Measurements from ENCODE around the gene ZFYVE26. TPM values are rescaled to one million over a fixed set of nuclear protein-coding genes. Genes with fewer than 3 reads are reported as not detected.

The ZFYVE26 gene
- total RNA-seq, 2 experiments from 2014 or later: 28.2 to 30.1 TPM

DNA sequence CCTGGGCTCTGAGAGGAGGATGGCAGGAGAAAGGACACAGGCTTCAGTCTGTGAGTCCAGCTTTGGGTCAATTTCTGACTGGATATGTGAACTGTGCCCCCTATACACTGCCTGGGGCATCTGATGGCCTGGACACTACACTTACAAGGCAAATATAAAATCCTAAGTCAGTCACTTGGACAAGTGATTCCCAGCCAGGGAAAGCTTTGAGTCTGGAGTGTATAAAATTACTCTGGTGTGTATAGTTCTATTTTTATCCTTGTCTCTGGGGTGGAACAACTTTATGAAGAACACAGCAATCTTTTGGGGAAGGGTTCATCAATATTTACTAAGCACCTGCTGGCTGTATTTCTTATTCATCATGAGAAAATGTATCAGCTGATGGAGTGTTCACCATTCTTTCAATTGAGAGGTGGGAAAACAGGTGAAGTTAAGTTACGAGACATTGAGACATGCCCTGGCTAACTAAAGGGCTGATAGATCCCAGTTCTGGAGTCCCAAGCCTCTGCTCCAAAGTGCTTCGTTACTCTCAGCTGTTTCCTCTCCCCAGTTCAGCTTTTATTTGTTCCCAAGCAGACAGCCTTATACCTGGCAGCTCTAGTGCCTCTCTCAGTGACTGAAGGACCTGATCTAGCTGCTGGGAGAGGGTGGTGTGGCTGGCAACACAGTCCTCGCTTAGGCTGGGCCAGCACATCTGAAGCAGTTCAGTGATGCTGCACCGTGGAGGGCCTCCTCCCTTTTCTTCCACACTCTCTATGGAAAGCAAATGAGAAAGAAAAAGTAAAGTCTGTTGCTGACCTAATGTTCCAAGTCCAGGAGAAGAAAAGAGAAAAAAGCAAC is 30.9 kb downstream of the ZFYVE26 start:
- Mint-ChIP-seq H3K27me3 (no peaks in the 10 kb centered on the region), H3K9me3 (no peaks in the 10 kb centered on the region), H3K27ac (no peak overlapping the region), H3K36me3 (peaks cover 21% of the 10 kb centered on the region), H3K4me1 (peaks cover 10% of the 10 kb centered on the region), H3K4me3 (no peak overlapping the region)
- ATAC-seq (ENCODE audit: low read depth) (no peak), DNase-seq (no peak)
- POLR2A ChIA-PET: no interaction called here

GRCh38 chr14:67784244-67784823 is 32.1 kb downstream of the ZFYVE26 start:
- Mint-ChIP-seq H3K27ac (no peak overlapping the region), H3K36me3 (peaks cover 19% of the 10 kb centered on the region), H3K9me3 (no peaks in the 10 kb centered on the region), H3K4me3 (no peak overlapping the region), H3K27me3 (no peaks in the 10 kb centered on the region), H3K4me1 (peaks cover 10% of the 10 kb centered on the region)
- POLR2A ChIA-PET: no interaction called here
- DNase-seq: no peak
- peak; percentile 74 for ATAC-seq (ENCODE audit: low read depth)

- no peak overlapping the region for H3K27ac Mint-ChIP-seq
- no peaks in the 10 kb centered on the region for H3K9me3 Mint-ChIP-seq
- no peak overlapping the region for H3K4me3 Mint-ChIP-seq
- H3K36me3 Mint-ChIP-seq: peaks cover 21% of the 10 kb centered on the region
- ATAC-seq (ENCODE audit: low read depth): no peak
- H3K4me1 Mint-ChIP-seq: peaks cover 10% of the 10 kb centered on the region
- POLR2A ChIA-PET: no interaction called here
- no peak for DNase-seq
- no peaks in the 10 kb centered on the region for H3K27me3 Mint-ChIP-seq
Observed at GRCh38 chr14:67782090-67782489, 34.3 kb downstream of the ZFYVE26 start.

DNA sequence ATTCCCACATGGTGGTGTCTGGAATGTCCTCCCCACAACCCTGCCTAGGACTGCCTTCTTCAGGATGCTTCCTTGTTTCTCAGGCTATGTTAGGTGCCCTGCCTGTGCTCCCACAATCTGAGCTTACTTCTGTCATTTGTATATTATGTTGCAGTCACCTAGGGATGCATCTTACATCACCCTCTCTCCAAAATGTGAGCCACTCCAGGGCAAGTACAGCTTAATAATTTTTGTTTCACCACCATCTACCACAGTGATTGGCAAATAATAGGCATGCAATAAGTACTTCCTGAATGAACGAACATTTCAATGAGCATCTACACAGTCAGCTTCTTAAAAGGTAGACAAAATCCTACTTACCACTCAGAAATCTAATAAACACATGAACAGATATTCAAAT is 37.6 kb downstream of the ZFYVE26 start:
- no peaks in the 10 kb centered on the region for H3K4me1 Mint-ChIP-seq
- H3K27ac Mint-ChIP-seq: no peak overlapping the region
- peaks cover 14% of the 10 kb centered on the region for H3K36me3 Mint-ChIP-seq
- H3K27me3 Mint-ChIP-seq: no peaks in the 10 kb centered on the region
- POLR2A ChIA-PET: no interaction called here
- DNase-seq: no peak
- ATAC-seq (ENCODE audit: low read depth): no peak
- H3K9me3 Mint-ChIP-seq: no peaks in the 10 kb centered on the region
- no peak overlapping the region for H3K4me3 Mint-ChIP-seq

- no peaks in the 10 kb centered on the region for H3K27me3 Mint-ChIP-seq
- POLR2A ChIA-PET: no interaction called here
- ATAC-seq (ENCODE audit: low read depth) (no peak), DNase-seq (no peak)
- H3K4me1 Mint-ChIP-seq: no peaks in the 10 kb centered on the region
- peaks cover 16% of the 10 kb centered on the region for H3K36me3 Mint-ChIP-seq
- H3K27ac Mint-ChIP-seq: no peak overlapping the region
- no peaks in the 10 kb centered on the region for H3K9me3 Mint-ChIP-seq
- H3K4me3 Mint-ChIP-seq: no peak overlapping the region
Observed at GRCh38 chr14:67776653-67777322, 39.6 kb downstream of the ZFYVE26 start.

- POLR2A ChIA-PET: no interaction called here
- DNase-seq (no peak), ATAC-seq (ENCODE audit: low read depth) (no peak)
- Mint-ChIP-seq H3K4me3 (no peak overlapping the region), H3K9me3 (no peaks in the 10 kb centered on the region), H3K36me3 (peaks cover 25% of the 10 kb centered on the region), H3K27ac (no peak overlapping the region), H3K27me3 (no peaks in the 10 kb centered on the region), H3K4me1 (no peaks in the 10 kb centered on the region)
Observed at GRCh38 chr14:67773844-67774377, 42.5 kb downstream of the ZFYVE26 start.

DNA sequence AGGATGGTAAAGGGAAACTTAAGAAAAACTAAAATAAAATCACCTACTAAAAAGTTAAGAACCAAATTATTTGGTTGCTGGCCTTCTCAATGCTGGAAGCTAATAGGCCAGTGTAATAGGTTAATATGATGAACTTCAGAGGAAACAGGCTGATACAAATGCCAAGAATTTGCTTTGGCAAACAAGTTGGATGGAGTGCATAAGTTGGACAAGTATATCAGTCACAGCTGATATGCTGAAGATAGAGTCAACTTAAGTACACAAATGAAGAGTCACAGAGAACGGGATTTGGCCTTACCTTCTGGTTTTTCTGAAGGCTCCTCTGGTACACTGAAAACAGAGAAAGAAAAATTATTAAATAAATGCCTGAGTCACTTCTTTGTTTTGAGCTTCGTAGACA is 48.2 kb downstream of the ZFYVE26 start:
- Mint-ChIP-seq H3K4me3 (no peak overlapping the region), H3K36me3 (peaks cover 20% of the 10 kb centered on the region), H3K4me1 (no peaks in the 10 kb centered on the region), H3K27me3 (no peaks in the 10 kb centered on the region), H3K9me3 (no peaks in the 10 kb centered on the region), H3K27ac (no peak overlapping the region)
- DNase-seq: no peak
- ATAC-seq (ENCODE audit: low read depth): no peak
- POLR2A ChIA-PET: no interaction called here

DNA sequence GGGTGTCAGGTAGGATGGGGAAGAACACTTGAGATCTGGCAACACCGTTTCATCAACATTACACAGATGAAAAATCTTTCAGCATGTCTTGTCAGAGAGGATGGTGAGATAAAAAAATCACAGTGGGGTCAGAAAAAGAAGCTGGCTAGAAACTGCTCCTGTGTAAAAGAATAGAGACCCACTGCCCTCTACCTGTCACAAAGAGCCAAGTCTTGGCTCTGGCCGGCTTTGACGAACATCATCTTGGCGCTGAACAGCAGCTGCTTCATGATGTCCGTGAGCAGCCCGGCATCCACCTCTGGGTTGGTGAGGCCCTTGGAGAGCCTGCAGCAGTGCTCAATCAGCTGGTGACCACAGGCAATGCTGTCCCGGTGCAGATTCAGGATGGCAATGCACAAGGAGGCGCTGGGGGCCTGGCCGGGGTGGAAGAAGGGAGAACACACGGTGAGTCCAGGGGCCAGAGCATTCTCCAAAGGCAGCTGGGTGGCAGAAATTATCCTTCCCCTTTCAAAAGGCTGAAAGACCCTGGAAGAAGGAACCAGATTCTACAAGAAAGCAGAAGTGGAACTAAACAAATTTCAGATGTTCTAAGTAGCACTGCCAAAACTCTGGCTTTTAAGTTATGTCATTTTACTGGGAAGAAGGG is 50.2 kb downstream of the ZFYVE26 start:
- Mint-ChIP-seq H3K36me3 (peaks cover 14% of the 10 kb centered on the region), H3K4me3 (no peak overlapping the region), H3K27ac (no peak overlapping the region), H3K27me3 (no peaks in the 10 kb centered on the region), H3K4me1 (peaks cover 5% of the 10 kb centered on the region), H3K9me3 (no peaks in the 10 kb centered on the region)
- ATAC-seq (ENCODE audit: low read depth) (no peak), DNase-seq (no peak)
- POLR2A ChIA-PET: interaction anchor here (0.9 kb wide), 1 partner anchor 70 kb away, joined by 4 read pairs; the partner anchor contains the start of gene RDH11

- no peak for ATAC-seq (ENCODE audit: low read depth)
- no peaks in the 10 kb centered on the region for H3K9me3 Mint-ChIP-seq
- H3K4me1 Mint-ChIP-seq: peaks cover 5% of the 10 kb centered on the region
- H3K4me3 Mint-ChIP-seq: no peak overlapping the region
- H3K27ac Mint-ChIP-seq: no peak overlapping the region
- no peak for DNase-seq
- H3K27me3 Mint-ChIP-seq: no peaks in the 10 kb centered on the region
- POLR2A ChIA-PET: interaction anchor here (0.9 kb wide), 1 partner anchor 70 kb away, joined by 4 read pairs; the partner anchor contains the start of gene RDH11
- H3K36me3 Mint-ChIP-seq: peaks cover 13% of the 10 kb centered on the region
Observed at GRCh38 chr14:67765192-67765834, 51.1 kb downstream of the ZFYVE26 start.

DNA sequence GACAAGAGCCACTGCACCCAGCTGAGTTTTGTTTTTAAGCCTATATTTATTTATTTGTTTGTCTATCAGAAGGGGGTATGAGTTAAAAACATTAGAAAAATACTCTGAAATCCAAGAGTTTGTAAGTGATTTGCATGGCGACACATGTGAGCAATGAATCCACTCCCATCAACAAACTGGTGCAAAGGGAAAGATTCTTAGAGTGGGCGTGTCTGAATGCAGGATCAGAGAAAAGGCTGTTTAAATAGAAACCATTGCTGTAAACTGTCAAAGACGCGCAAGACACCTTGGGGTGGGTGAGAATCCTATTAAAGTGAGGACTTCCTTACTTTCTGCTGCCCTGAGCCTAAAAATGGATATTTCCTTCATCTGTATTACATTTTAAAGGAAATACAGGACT is 51.9 kb downstream of the ZFYVE26 start:
- Mint-ChIP-seq H3K4me3 (no peak overlapping the region), H3K36me3 (peaks cover 9% of the 10 kb centered on the region), H3K27ac (no peak overlapping the region), H3K27me3 (no peaks in the 10 kb centered on the region), H3K9me3 (no peaks in the 10 kb centered on the region), H3K4me1 (peaks cover 5% of the 10 kb centered on the region)
- DNase-seq (no peak), ATAC-seq (ENCODE audit: low read depth) (no peak)
- POLR2A ChIA-PET: no interaction called here

GRCh38 chr14:67763158-67763822 is 53.1 kb downstream of the ZFYVE26 start:
- POLR2A ChIA-PET: no interaction called here

GRCh38 chr14:67762051-67762450 is 54.3 kb downstream of the ZFYVE26 start:
- Mint-ChIP-seq H3K4me3 (no peak overlapping the region), H3K27ac (no peak overlapping the region), H3K9me3 (no peaks in the 10 kb centered on the region), H3K27me3 (no peaks in the 10 kb centered on the region), H3K4me1 (peaks cover 5% of the 10 kb centered on the region), H3K36me3 (peaks cover 12% of the 10 kb centered on the region)
- no peak for ATAC-seq (ENCODE audit: low read depth)
- POLR2A ChIA-PET: no interaction called here
- DNase-seq: no peak

More at GRCh38 chr14:67763158-67763822, 53.1 kb downstream of the ZFYVE26 start:
- Mint-ChIP-seq H3K27me3 (no peaks in the 10 kb centered on the region), H3K27ac (no peak overlapping the region), H3K9me3 (no peaks in the 10 kb centered on the region), H3K4me1 (peaks cover 5% of the 10 kb centered on the region), H3K4me3 (no peak overlapping the region), H3K36me3 (peaks cover 6% of the 10 kb centered on the region)
- no peak for DNase-seq
- ATAC-seq (ENCODE audit: low read depth): no peak

Measured in activated naive CD8-positive, alpha-beta T cell treated with anti-CD3 and anti-CD28 coated beads, Interleukin-2, amount 10 ng/mL, durations not matched to agents 7 days and 5 days (primary cell).